Neural cell (in vitro differentiated cells): ENCODE results near the gene SNX7.

Experiments
- CTCF ChIP-seq: fragments of 450-650 bp; IDR thresholded peaks from 2 replicates; pipeline ENCODE4 v1.5.1; 2014; ENCODE audit warnings: antibody characterized with exemption, mild to moderate bottlenecking, moderate library complexity; ENCODE audit not compliant: poor library complexity, severe bottlenecking
- EZH2 ChIP-seq: fragments of 200-600, 300-800 bp; shearing (Covaris generic), sonication (generic); IDR thresholded peaks from 2 replicates; pipeline ENCODE4 v1.6.1; 2014; ENCODE audit warnings: antibody characterized with exemption, low read length, borderline replicate concordance, mild to moderate bottlenecking; ENCODE audit not compliant: insufficient read depth, poor library complexity, severe bottlenecking

DNA sequence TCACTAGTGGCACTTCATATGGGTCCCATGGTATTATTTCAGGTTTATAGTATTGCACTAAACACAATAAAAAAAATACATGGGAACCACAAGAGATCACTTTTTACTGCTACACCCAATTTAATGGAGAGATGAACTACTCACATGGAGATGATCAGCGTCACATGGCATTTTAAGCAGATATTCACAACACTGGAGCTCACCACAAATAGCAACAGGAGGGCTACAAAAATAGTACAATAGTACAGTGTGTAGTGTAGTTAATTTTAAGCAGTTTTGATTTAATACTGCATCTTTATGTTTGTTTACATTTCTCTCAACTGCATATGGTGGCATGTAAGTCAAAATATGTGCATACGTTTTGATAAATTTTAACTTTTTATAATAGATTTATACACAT lies 31.0 kb downstream of the SNX7 start:
- TF ChIP-seq EZH2 (no peak), CTCF (no peak)
